GM18861 (cell line): ENCODE data around the gene PHKB.

Source experiments
- ATAC-seq: cut with Tn5 transposase; IDR thresholded peaks from one replicate; pipeline ENCODE4 v1.9.1; 2021; ENCODE audit not compliant: unreplicated experiment

The PHKB gene

GRCh38 chr16:47719713-47720112, 258.6 kb downstream of the PHKB start:
- ATAC-seq: no peak

GRCh38 chr16:47721006-47721637, 260.0 kb downstream of the PHKB start:
- ATAC-seq: no peak

- no peak for ATAC-seq
Measured at GRCh38 chr16:47722046-47722445, 260.9 kb downstream of the PHKB start.

GRCh38 chr16:47724115-47724785, 263.1 kb downstream of the PHKB start:
- ATAC-seq: no peak

GRCh38 chr16:47725188-47725695, 264.1 kb downstream of the PHKB start:
- no peak for ATAC-seq

- no peak for ATAC-seq
Measured at GRCh38 chr16:47726031-47726675, 265.0 kb downstream of the PHKB start.

- ATAC-seq: no peak
Measured at GRCh38 chr16:47727131-47727530, 266.0 kb downstream of the PHKB start.

- ATAC-seq: no peak
Measured at GRCh38 chr16:47728205-47728604, 267.1 kb downstream of the PHKB start.

- ATAC-seq: no peak
Measured at GRCh38 chr16:47729701-47730100, 268.6 kb downstream of the PHKB start.

GRCh38 chr16:47731252-47731651, 270.1 kb downstream of the PHKB start:
- ATAC-seq: no peak

- ATAC-seq: no peak
Measured at GRCh38 chr16:47732122-47732521, 271.0 kb downstream of the PHKB start.

- ATAC-seq: no peak
Measured at GRCh38 chr16:47732523-47733111, 271.5 kb downstream of the PHKB start.

- ATAC-seq: no peak
Measured at GRCh38 chr16:47734081-47734857, 273.1 kb downstream of the PHKB start.

- ATAC-seq: no peak
Measured at GRCh38 chr16:47734987-47735594, 274.0 kb downstream of the PHKB start.

GRCh38 chr16:47750371-47750770, 289.2 kb downstream of the PHKB start:
- no peak for ATAC-seq
